ENCODE data around the gene FAF2.

FAF2 gene

GRCh38 chr5:176454724-176455394 lies 6.7 kb downstream of the FAF2 start:
- DNase-seq (ENCODE audit: low read depth), result no peak
- no peak overlapping the region for H3K4me3 ChIP-seq (ENCODE audit: low read depth, low read length)
- TF ChIP-seq, protein P1, sequence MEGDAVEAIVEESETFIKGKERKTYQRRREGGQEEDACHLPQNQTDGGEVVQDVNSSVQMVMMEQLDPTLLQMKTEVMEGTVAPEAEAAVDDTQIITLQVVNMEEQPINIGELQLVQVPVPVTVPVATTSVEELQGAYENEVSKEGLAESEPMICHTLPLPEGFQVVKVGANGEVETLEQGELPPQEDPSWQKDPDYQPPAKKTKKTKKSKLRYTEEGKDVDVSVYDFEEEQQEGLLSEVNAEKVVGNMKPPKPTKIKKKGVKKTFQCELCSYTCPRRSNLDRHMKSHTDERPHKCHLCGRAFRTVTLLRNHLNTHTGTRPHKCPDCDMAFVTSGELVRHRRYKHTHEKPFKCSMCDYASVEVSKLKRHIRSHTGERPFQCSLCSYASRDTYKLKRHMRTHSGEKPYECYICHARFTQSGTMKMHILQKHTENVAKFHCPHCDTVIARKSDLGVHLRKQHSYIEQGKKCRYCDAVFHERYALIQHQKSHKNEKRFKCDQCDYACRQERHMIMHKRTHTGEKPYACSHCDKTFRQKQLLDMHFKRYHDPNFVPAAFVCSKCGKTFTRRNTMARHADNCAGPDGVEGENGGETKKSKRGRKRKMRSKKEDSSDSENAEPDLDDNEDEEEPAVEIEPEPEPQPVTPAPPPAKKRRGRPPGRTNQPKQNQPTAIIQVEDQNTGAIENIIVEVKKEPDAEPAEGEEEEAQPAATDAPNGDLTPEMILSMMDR (IDR thresholded peaks at IDR 0.05; ENCODE audit: low read depth, low read length, missing control alignments), result no peak

DNA sequence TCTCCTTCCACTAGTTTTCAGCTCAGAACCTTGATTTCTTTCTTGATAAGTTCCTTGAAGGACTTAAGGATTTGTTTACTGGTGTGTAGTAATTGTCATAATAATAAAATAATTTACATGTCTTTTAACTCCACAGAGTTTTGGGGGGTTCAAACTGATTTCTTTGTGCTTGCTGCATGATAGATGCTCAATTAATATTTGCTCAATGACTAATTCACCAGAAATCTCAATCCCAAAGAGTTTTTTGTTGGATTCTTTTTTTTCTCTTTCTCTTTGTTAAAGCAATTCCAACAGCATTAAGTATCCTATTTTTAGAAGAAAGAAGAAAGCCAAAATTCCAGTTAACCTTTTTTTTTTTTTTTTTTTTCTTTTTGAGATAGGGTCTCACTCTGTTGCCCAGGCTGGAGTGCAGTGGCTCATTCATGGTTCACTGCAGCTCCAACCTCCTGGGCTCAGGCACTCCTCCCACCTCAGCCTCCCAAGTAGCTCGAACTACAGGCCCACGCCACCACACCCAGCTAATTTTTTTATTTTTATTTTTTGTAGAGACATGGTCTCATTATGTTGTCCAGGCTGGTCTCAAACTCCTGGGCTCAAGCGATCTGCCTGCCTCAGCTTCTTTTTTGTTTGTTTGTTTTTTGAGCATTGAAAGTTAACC lies 10.8 kb downstream of the FAF2 start:
- H3K4me3 ChIP-seq (ENCODE audit: low read depth, low read length), result no peak overlapping the region
- TF ChIP-seq, protein P1 (IDR thresholded peaks at IDR 0.05; ENCODE audit: low read depth, low read length, missing control alignments), result no peak
- no peak for DNase-seq (ENCODE audit: low read depth)

DNA sequence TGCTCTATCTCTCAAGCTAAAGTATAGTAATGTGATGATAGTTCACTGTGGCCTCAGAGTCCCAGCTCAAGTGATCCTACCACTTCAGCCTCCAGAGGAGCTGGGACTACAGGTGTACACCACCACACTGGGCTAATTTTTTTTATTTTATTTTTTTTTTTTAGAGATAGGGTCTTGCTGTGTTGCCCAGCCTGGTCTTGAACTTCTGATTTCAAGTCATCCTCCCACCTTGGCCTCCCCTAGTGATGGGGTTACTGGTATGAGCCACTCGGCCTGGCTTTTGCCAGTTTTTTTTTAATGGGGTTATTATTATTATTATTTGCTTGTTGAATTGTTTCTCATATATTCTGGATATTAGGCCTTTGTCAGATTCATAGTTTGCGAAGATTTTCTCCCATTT lies 13.2 kb downstream of the FAF2 start:
- DNase-seq (ENCODE audit: low read depth), result no peak
- TF ChIP-seq, protein P1 (IDR thresholded peaks at IDR 0.05; ENCODE audit: low read depth, low read length, missing control alignments), result no peak

DNA sequence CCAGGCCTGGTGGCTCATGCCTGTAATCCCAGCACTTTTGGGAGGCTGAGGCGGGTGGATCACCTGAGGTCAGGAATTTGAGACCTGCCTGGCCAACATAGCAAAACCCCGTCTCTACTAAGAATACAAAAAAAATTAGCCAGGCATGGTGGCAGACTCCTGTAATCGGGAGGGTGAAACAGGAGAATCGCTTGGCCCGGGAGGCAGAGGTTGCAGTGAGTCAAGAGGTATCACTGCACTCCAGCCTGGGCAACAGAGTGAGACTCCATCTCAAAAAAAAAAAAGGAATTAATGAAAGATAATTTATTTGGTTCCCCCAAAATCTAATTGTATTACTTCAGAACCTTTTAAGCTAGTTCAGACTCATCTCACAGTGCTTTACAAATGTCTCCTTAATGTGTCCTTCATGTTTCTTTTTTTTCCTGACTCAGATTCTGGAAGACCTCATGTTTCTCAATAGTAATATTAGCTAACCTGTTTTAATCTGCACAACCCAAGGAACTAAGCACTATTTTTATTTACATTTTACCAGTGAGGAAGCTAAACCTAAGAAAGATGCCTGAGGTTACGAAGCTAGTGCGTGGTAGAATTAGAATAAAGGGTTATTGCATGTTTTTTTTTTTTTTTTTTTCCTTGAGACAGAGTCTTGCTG lies 15.1 kb downstream of the FAF2 start:
- TF ChIP-seq, protein P1 (IDR thresholded peaks at IDR 0.05; ENCODE audit: low read depth, low read length, missing control alignments), result no peak
- no peak for DNase-seq (ENCODE audit: low read depth)
- H3K4me3 ChIP-seq (ENCODE audit: low read depth, low read length), result no peak overlapping the region

More for the DNA sequence above, 13.2 kb downstream of the FAF2 start:
- H3K4me3 ChIP-seq (ENCODE audit: low read depth, low read length), result no peak overlapping the region

GRCh38 chr5:176466245-176466871 lies 18.2 kb downstream of the FAF2 start:
- TF ChIP-seq, protein P1 (IDR thresholded peaks at IDR 0.05; ENCODE audit: low read depth, low read length, missing control alignments), result no peak
- H3K4me3 ChIP-seq (ENCODE audit: low read depth, low read length), result no peak overlapping the region
- no peak for DNase-seq (ENCODE audit: low read depth)

DNA sequence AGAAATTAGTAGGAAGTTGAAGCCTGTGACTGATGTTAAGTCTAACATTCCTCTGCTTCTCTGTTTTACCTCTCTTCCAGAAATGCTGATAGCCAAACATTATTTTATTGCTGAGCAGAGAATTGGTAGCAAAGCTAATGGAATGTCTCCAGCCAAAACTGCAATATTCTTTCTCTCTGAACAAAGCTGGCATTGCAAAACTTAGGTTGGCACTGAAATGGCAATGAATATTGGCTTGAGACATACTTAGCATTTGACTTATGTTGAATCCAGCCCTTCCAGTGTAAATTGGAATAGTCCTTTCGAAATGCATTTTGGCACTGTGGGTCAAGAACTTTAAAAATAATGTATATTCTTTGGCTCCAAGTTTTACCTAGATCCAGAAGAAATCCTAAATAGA lies 21.1 kb downstream of the FAF2 start:
- no peak overlapping the region for H3K4me3 ChIP-seq (ENCODE audit: low read depth, low read length)
- TF ChIP-seq, protein P1 (IDR thresholded peaks at IDR 0.05; ENCODE audit: low read depth, low read length, missing control alignments), result no peak

More for the DNA sequence above, 21.1 kb downstream of the FAF2 start:
- DNase-seq (ENCODE audit: low read depth), result no peak

Measured in GM12864 (cell line).